ENCODE results near the gene NUP214. TPM values are rescaled to one million over a fixed set of nuclear protein-coding genes. Genes with fewer than 3 reads are reported as not detected.
"Not testable (repeated sequence)": the region's sequence is repeated elsewhere in the genome, so short reads cannot be mapped to it uniquely, and the experiment has no call there.

NUP214 gene
- total RNA-seq, 8 experiments from 2014 or later = 11.4 to 43.1 (median 18.4) TPM

DNA sequence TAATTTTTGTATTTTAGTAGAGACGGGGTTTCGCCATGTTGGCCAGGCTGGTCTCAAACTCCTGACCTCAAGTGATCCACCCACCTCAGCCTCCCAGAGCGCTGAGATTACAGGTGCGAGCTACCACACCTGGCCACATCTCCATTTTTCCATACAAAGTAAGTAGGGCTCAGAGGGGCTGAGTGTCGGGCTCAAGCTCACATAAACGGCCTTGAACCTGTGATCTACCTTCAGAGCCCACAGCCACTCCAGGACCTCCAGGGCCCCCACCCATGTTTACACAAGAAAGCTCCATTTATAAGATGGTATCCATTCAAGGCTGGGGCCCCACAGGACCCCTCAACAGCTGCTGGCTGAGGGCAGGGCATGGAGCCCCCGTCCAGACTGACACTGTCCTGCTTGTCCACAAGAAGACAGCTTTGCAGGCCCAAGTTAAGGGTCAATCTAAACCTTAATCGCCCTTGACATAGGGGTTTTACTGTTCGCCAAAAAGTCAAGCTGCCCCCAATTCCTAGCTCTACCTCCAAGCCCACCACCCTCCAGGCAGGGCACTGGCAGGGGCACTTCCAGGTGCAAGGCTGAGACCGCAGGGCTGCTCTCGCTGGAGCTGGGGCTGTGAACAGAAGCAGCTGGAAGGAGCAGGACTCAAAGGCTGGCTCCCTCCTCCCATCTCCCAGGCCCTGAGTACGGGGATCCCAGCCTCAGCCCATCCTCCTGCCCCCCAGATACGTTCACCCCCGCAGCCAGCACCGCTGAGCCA is 132.1 kb downstream of the NUP214 start:
- H3K4me3 ChIP-seq = no peak overlapping the region
- H3K27ac ChIP-seq = no peak overlapping the region
- peaks cover 0 to 7% of the 10 kb centered on the region in 2 donors for H3K4me1 ChIP-seq (replicated peaks in 1 of 2)
- in situ Hi-C loops (cut with MboI; ENCODE audit: low pct_unique_long_range_greater_than_20kb in 2 of 9, low sequenced_read_pairs in 9 of 9, unreplicated experiment in 9 of 9) = no loop called here
- no peak for ATAC-seq (replicated peaks in 6 of 8)
- 77 to 100% (median 91%) methylated on average over 1 to 9 of the region's 15 CpGs; no CpG with 5 or more reads in 4 of the 10 experiments for WGBS, 10 experiments

DNA sequence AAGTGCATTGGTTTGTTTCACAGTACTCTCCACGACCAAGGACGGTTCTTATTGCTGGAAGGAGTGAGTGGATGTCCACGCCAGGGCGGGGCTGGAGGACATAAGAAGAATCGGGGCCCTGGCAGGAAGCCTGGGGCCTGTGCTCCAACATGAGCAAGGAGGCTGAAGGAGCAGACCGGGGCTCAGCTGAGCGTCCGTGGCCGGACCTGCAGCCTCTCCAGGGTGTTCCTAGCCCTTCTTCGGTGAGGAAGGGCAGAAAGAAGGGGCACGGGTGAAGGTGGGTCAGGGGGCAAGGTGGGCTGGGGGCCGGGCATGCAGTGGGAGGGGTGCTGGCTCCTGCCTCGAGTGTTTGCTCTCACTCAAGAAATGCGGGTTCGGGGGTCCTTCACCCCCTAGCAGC is 132.8 kb downstream of the NUP214 start:
- Histone ChIP-seq H3K4me3 (no peak overlapping the region), H3K27ac (peak overlapping the region in 1 of 2 donors; percentile 39), H3K4me1 (replicated peaks in 1 of 2) (peaks cover 0 to 7% of the 10 kb centered on the region in 2 donors)
- 0 to 80% (median 57%) methylated on average over 1 to 9 of the region's 15 CpGs; no CpG with 5 or more reads in 5 of the 10 experiments for WGBS, 10 experiments
- in situ Hi-C loops (cut with MboI; ENCODE audit: low pct_unique_long_range_greater_than_20kb in 2 of 9, low sequenced_read_pairs in 9 of 9, unreplicated experiment in 9 of 9) = no loop called here
- peak in 1 of 8 experiments; percentile 26 for ATAC-seq (replicated peaks in 6 of 8)

DNA sequence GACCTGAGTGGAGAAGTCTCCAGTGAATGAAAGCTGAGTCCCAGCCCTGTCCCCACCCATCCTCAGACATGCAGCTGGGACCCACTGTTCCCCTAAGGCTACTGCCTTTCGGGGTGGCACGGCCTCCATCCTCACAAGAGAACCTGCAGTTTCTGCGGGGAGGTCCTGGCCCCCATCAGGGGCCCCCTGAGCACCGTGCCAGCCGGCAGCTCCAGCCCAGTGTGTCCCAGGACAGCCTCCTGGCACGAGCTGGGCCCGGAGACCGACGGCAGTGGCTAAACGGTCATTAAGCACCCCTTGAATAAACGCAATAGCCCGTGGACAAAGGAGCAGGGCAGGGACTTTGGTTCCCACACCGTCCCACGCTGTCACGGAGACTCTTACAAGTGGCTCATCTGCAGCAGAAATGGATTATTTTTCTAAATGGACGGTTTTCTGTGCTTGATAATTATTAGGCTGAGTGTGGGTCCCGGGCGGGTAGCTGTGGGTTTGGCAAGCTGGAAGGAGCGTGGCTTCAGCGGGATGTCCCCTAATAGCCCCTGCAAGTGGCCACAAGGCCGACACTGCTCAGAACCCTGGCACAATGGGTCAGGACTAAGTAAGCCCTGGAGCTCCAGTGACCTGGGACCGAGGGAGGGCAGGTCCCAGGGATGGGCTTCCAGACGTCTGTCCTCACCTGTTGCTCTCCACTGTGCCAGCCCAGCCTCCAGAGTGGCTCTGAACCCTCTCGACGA is 133.5 kb downstream of the NUP214 start:
- in situ Hi-C loops (cut with MboI; ENCODE audit: low pct_unique_long_range_greater_than_20kb in 2 of 9, low sequenced_read_pairs in 9 of 9, unreplicated experiment in 9 of 9) = no loop called here
- 69 to 87% (median 79%) methylated on average over 3 to 7 of the region's 25 CpGs; no CpG with 5 or more reads in 5 of the 10 experiments for WGBS, 10 experiments
- Histone ChIP-seq H3K27ac (peak overlapping the region in 1 of 2 donors; percentile 39), H3K4me1 (replicated peaks in 1 of 2) (peaks cover 0 to 6% of the 10 kb centered on the region in 2 donors), H3K4me3 (no peak overlapping the region)
- peak in 1 of 8 experiments; percentile 28 for ATAC-seq (replicated peaks in 6 of 8)

DNA sequence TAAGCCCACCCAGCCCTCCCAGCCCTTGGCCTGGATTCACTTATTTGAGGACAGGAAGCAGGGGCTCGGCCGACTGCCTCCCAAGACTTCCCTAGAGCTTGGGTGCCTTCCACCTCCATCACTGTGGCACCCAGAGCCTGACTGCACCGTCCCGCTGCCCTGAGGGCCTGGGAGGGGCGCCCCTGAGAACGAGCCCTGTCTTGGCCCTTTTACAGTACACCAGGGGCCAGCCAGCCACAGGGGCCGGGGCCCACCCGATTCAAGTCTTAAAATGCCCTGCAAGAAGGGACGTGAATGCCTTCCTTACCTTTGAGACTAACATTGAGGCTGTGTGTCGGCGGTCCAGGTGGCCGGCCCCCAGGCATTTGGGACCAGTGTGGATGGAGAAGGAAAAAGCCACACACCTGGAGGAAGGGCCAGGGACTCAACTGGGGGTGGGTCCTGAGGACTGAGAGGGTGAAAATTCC is 134.1 kb downstream of the NUP214 start:
- H3K27ac ChIP-seq = no peak overlapping the region
- 87 to 100% methylated on average over 1 to 7 of the region's 12 CpGs; no CpG with 5 or more reads in 8 of the 10 experiments for WGBS, 10 experiments
- peaks cover 0 to 2% of the 10 kb centered on the region in 2 donors for H3K4me1 ChIP-seq (replicated peaks in 1 of 2)
- no peak overlapping the region for H3K4me3 ChIP-seq
- in situ Hi-C loops (cut with MboI; ENCODE audit: low pct_unique_long_range_greater_than_20kb in 2 of 9, low sequenced_read_pairs in 9 of 9, unreplicated experiment in 9 of 9) = no loop called here
- ATAC-seq (replicated peaks in 6 of 8) = no peak

DNA sequence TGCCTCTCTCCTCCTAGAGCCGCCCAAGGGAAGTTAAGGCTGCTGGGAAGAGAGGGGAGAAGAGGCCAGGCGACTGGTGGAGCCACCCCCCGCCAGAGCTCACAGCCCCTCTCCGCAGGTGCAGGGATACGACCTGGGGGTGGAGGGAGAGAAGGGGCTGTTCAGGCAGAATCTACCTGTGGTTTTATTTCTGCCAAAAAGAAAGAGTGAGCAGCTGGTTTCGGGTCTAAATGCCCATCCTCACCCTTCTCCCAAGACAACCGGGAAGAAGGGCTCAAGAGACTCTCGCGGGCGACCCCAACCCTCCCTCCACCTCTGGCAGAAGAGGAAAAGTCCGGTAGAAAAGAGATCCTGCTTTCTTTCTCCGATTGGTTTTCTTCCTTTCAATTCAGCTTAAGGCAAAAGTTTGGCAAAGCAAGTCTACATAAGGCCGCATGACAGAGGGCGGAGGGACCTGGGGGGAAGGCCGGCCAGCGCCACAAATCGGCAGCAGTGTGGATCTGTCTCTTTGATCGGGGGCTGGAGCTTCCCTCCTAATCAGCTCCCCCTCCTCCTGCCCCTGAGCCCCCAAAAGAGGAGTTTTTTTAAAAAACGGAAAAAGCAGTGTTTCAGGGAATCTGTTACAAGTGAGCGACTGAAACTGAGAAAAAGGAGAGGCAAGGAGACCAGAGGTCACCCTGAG is 134.7 kb downstream of the NUP214 start:
- peaks cover 0 to 2% of the 10 kb centered on the region in 2 donors for H3K4me1 ChIP-seq (replicated peaks in 1 of 2)
- no peak for ATAC-seq (replicated peaks in 6 of 8)
- in situ Hi-C loops (cut with MboI; ENCODE audit: low pct_unique_long_range_greater_than_20kb in 2 of 9, low sequenced_read_pairs in 9 of 9, unreplicated experiment in 9 of 9) = no loop called here
- H3K27ac ChIP-seq = peak overlapping the region; percentile 28 to 65
- 65 to 90% (median 73%) methylated on average over 2 to 10 of the region's 20 CpGs; no CpG with 5 or more reads in 4 of the 10 experiments for whole genome bisulfite sequencing, 10 experiments
- H3K4me3 ChIP-seq = no peak overlapping the region

DNA sequence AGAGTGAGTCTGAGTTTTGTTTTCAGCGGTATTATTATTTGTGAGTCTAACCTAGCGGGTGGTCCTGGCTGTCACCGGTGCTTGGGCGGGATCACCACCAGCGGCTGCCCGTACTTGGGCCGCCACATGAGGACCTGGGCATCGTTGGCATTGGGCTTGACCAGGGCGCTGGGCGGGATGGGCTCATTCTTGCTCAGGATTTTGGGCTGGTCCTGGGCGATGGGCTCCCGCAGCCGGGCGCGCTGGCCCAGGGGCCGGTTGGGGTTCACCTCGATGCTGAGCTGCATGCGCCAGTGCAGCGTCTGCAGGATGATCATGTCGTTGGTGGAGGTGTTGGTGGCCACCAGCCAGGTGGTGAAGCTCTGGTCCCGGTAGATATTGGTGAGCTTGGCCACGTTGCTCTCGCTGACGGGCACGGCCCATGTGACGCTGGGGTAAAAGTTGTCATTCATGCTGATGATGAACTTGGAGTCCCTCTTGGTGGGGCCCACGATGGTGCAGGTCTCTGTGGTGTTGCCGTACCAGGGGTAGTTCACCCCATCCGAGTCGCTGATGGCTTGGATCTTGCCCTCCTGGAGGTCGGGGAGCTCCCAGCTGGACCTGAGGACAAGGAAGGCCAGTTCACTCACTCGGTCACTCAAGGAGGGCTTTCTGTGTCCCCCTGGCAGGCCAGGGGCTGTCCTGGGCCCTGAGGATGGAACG is 135.5 kb downstream of the NUP214 start:
- no peak overlapping the region for H3K4me3 ChIP-seq
- in situ Hi-C loops (cut with MboI; ENCODE audit: low pct_unique_long_range_greater_than_20kb in 2 of 9, low sequenced_read_pairs in 9 of 9, unreplicated experiment in 9 of 9) = no loop called here
- H3K4me1 ChIP-seq (replicated peaks in 1 of 2) = peaks cover 0 to 2% of the 10 kb centered on the region in 2 donors
- 60 to 84% (median 78%) methylated on average over 1 to 15 of the region's 33 CpGs; no CpG with 5 or more reads in 7 of the 10 experiments for WGBS, 10 experiments
- no peak for ATAC-seq (replicated peaks in 6 of 8)
- H3K27ac ChIP-seq = peak overlapping the region; percentile 28 to 65

DNA sequence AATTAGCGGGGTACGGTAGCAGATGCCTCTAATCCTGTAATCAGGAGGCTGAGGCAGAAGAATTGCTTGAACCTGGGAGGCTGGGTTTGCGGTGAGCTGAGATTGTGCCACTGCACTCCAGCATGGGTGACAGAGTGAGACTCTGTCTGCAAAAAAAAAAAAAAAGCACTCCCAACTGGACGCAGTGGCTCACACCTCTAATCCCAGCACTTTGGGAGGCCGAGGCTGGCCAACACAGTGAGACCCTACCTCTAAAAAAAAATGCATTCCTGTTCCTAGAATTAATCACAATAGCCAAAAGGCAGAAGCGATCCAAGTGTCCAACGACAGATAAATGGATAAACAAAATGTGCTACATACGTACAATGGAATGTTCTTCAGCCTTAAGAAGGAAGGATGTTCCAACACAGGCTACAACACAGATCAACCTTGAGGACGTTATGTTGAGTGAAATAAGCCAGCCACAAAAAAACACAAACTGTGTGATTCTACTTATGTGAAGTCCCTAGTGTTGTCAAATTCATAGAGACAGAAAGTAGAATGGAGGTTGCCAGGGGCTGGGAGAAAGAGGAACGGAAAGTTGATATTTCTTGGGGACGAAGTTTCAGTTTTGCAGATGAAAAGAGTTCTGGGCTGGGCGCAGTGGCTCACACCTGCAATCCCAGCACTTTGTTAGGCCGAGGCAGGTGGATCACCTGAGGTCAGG is 137.1 kb downstream of the NUP214 start:
- no peak for ATAC-seq (replicated peaks in 6 of 8)
- H3K27ac ChIP-seq = no peak overlapping the region
- peaks cover 0 to 2% of the 10 kb centered on the region in 2 donors for H3K4me1 ChIP-seq (replicated peaks in 1 of 2)
- 68 to 99% (median 89%) methylated on average over 2 to 12 of the region's 13 CpGs for WGBS, 10 experiments
- in situ Hi-C loops (cut with MboI; ENCODE audit: low pct_unique_long_range_greater_than_20kb in 2 of 9, low sequenced_read_pairs in 9 of 9, unreplicated experiment in 9 of 9) = no loop called here
- H3K4me3 ChIP-seq = no peak overlapping the region

DNA sequence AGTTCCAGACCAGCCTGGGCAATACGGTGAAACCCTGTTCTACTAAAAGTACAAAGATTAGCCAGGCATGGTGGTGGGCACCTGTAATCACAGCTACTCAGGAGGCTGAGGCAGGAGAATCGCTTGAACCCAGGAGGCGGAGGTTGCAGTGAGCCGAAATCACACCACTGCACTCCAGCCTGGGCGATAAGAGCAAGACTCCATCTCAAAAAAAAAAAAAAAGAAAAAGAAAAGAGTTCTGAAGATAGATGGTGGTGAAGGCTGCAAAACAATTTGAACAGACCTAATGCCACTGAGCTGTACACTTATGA is 137.6 kb downstream of the NUP214 start:
- H3K27ac ChIP-seq; in situ Hi-C loops (cut with MboI; ENCODE audit: low pct_unique_long_range_greater_than_20kb in 2 of 9, low sequenced_read_pairs in 9 of 9, unreplicated experiment in 9 of 9); ATAC-seq (replicated peaks in 6 of 8); H3K4me3 ChIP-seq; H3K4me1 ChIP-seq (replicated peaks in 1 of 2): not testable (repeated sequence)
- WGBS, 10 experiments = 88 to 100% (median 91%) methylated on average over 1 to 5 of the region's 5 CpGs; no CpG with 5 or more reads in 4 of the 10 experiments

DNA sequence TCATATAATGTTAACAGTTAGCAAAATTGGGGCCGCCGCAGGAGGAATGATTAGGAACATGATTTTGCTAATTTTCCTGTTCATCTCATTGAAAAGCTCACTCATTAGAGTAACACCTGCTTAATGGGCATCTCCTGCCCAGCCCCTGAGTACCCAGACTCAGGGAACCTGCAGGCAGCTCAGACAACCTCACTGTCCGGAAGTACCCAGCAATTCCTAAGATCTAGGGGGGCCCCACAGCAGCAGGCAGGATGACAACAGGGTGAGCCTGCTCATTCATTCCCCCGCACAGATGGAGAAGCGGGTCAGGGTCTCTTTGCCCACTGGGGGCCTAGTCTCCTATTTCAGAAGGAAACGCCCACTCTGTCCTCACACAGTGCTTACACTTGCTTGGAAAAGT is 138.3 kb downstream of the NUP214 start:
- H3K4me3 ChIP-seq = no peak overlapping the region
- H3K4me1 ChIP-seq (replicated peaks in 1 of 2) = peaks cover 0 to 2% of the 10 kb centered on the region in 2 donors
- in situ Hi-C loops (cut with MboI; ENCODE audit: low pct_unique_long_range_greater_than_20kb in 2 of 9, low sequenced_read_pairs in 9 of 9, unreplicated experiment in 9 of 9) = no loop called here
- 65 to 100% (median 85%) methylated on average over 1 to 6 of the region's 6 CpGs; no CpG with 5 or more reads in 3 of the 10 experiments for WGBS, 10 experiments
- no peak for ATAC-seq (replicated peaks in 6 of 8)
- H3K27ac ChIP-seq = peak overlapping the region in 1 of 2 donors; percentile 27

DNA sequence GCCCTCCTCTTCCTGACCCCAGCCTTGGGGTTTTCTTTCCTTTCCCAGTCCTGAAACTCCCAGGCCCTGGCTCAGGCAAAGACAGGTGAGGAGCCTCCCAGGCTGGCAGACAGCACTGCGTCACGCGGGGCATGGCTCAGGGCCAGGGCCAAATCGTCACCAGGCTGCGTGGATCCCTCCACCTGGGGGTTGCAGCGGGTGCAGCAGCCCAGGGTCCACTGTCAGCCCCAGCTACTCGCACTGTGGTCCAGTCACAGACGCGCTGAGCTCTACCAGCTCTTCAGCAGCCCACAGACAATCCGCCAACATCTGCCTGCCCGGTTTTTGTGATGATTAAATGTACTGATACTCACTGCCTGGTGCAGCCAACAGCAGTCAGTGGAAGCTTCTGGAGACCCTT is 138.8 kb downstream of the NUP214 start:
- peak in 1 of 8 experiments; percentile 22 for ATAC-seq (replicated peaks in 6 of 8)
- peak overlapping the region in 1 of 2 donors; percentile 27 for H3K27ac ChIP-seq
- 70 to 94% (median 88%) methylated on average over 1 to 10 of the region's 11 CpGs; no CpG with 5 or more reads in 3 of the 10 experiments for WGBS, 10 experiments
- H3K4me3 ChIP-seq = no peak overlapping the region
- peaks cover 0 to 2% of the 10 kb centered on the region in 2 donors for H3K4me1 ChIP-seq (replicated peaks in 1 of 2)
- in situ Hi-C loops (cut with MboI; ENCODE audit: low pct_unique_long_range_greater_than_20kb in 2 of 9, low sequenced_read_pairs in 9 of 9, unreplicated experiment in 9 of 9) = no loop called here

DNA sequence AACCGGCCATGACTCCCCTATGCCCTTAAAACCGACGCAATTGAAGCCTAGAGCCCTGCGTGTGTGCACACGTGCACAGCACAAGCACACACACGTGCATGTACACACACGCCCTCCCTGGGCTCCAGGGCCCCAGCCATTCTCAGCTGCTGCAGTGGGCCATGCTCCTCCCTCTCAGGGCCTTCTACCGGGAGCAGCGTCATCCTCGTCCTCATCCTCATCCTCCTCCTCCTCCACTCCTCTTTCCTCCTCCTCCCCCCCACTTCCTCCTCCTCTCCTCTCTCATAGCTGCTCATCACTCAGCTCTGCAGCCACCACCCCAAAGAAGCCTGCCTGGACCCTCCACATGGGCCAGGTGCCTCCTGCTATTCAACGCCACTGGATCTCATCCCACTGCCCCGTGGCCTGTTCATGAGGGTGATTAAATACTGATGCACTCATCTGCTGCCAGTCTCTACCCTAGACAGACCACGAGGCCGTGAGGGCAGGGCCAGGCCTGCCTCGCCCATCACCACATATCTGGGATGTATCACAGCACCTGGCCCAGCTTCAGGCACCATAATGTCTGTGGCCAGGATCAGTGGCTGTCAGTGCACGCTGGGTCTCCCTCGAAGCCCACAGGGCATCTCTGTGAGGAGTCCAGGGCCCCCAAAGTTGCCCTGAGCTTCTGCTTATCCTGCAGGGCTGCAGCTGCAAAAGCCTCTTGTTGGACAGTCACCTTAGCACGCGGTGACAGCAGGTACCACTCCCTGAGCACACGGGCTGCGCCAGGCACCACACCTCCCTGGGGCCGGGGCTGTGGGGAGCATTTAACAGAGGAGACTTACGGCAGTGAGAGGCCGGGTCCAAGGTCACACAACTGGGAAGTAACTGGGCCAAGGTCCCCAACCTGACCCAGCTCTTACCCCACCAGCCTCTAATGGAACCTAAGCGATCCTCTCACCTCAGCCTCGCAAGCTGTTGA is 141.2 kb downstream of the NUP214 start:
- peak overlapping the region; percentile 4 to 37 for H3K27ac ChIP-seq
- no peak overlapping the region for H3K4me3 ChIP-seq
- peak in 4 of 8 experiments; percentile 23 to 41 (median 27) for ATAC-seq (replicated peaks in 6 of 8)
- WGBS, 10 experiments = 78 to 100% (median 85%) methylated on average over 3 to 16 of the region's 26 CpGs; no CpG with 5 or more reads in 6 of the 10 experiments
- H3K4me1 ChIP-seq (replicated peaks in 1 of 2) = peaks cover 5 to 7% of the 10 kb centered on the region in 2 donors
- in situ Hi-C loops (cut with MboI; ENCODE audit: low pct_unique_long_range_greater_than_20kb in 2 of 9, low sequenced_read_pairs in 9 of 9, unreplicated experiment in 9 of 9) = no loop called here

All from motor neuron (in vitro differentiated cells).